Measurements from ENCODE around the gene SPNS1.

Gene SPNS1

GRCh38 chr16:28986492-28986891 is 11.9 kb downstream of the SPNS1 start:
- no peak overlapping the region for H3K4me3 Mint-ChIP-seq
- no peak for TF ChIP-seq CTCF (IDR thresholded peaks at IDR 0.05; ENCODE audit: unreplicated experiment in 3 of 3)
- H3K27ac Mint-ChIP-seq, result no peak overlapping the region
- peaks cover 58% of the 10 kb centered on the region for H3K36me3 Mint-ChIP-seq (ENCODE audit: low read depth)
- H3K9me3 Mint-ChIP-seq, result peaks cover 5% of the 10 kb centered on the region
- H3K27me3 Mint-ChIP-seq (ENCODE audit: low read depth), result no peaks in the 10 kb centered on the region
- H3K4me1 Mint-ChIP-seq, result no peaks in the 10 kb centered on the region

- H3K4me1 Mint-ChIP-seq, result no peaks in the 10 kb centered on the region
- no peak for TF ChIP-seq CTCF (IDR thresholded peaks at IDR 0.05; ENCODE audit: unreplicated experiment in 3 of 3)
- peaks cover 51% of the 10 kb centered on the region for H3K36me3 Mint-ChIP-seq (ENCODE audit: low read depth)
- H3K27ac Mint-ChIP-seq, result no peak overlapping the region
- no peak overlapping the region for H3K4me3 Mint-ChIP-seq
- peaks cover 5% of the 10 kb centered on the region for H3K9me3 Mint-ChIP-seq
- H3K27me3 Mint-ChIP-seq (ENCODE audit: low read depth), result no peaks in the 10 kb centered on the region
Observed at GRCh38 chr16:28987170-28987853, 12.7 kb downstream of the SPNS1 start.

- no peak overlapping the region for H3K4me3 Mint-ChIP-seq
Observed at GRCh38 chr16:28989363-28989762, 14.8 kb downstream of the SPNS1 start.

GRCh38 chr16:28990375-28991040 is 15.9 kb downstream of the SPNS1 start:
- TF ChIP-seq CTCF (IDR thresholded peaks at IDR 0.05; ENCODE audit: unreplicated experiment in 3 of 3), result no peak
- H3K9me3 Mint-ChIP-seq, result peaks cover 5% of the 10 kb centered on the region
- H3K27ac Mint-ChIP-seq, result no peak overlapping the region
- H3K27me3 Mint-ChIP-seq (ENCODE audit: low read depth), result no peaks in the 10 kb centered on the region
- H3K4me1 Mint-ChIP-seq, result no peaks in the 10 kb centered on the region
- no peak overlapping the region for H3K4me3 Mint-ChIP-seq
- H3K36me3 Mint-ChIP-seq (ENCODE audit: low read depth), result peaks cover 33% of the 10 kb centered on the region

More at GRCh38 chr16:28989363-28989762, 14.8 kb downstream of the SPNS1 start:
- no peak for TF ChIP-seq CTCF (IDR thresholded peaks at IDR 0.05; ENCODE audit: unreplicated experiment in 3 of 3)
- peaks cover 5% of the 10 kb centered on the region for H3K9me3 Mint-ChIP-seq
- no peaks in the 10 kb centered on the region for H3K27me3 Mint-ChIP-seq (ENCODE audit: low read depth)
- H3K27ac Mint-ChIP-seq, result no peak overlapping the region
- peaks cover 33% of the 10 kb centered on the region for H3K36me3 Mint-ChIP-seq (ENCODE audit: low read depth)
- H3K4me1 Mint-ChIP-seq, result no peaks in the 10 kb centered on the region

- no peak for TF ChIP-seq CTCF (IDR thresholded peaks at IDR 0.05; ENCODE audit: unreplicated experiment in 3 of 3)
- Mint-ChIP-seq H3K27me3 (ENCODE audit: low read depth) (peaks cover 2% of the 10 kb centered on the region), H3K9me3 (peaks cover 5% of the 10 kb centered on the region), H3K4me1 (no peaks in the 10 kb centered on the region), H3K36me3 (ENCODE audit: low read depth) (peaks cover 24% of the 10 kb centered on the region), H3K4me3 (no peak overlapping the region), H3K27ac (no peak overlapping the region)
Observed at GRCh38 chr16:28991687-28992086, 17.1 kb downstream of the SPNS1 start.

- H3K27ac Mint-ChIP-seq, result no peak overlapping the region
- no peaks in the 10 kb centered on the region for H3K4me1 Mint-ChIP-seq
- peaks cover under 1% of the 10 kb centered on the region for H3K9me3 Mint-ChIP-seq
- peaks cover 4% of the 10 kb centered on the region for H3K27me3 Mint-ChIP-seq (ENCODE audit: low read depth)
- H3K36me3 Mint-ChIP-seq (ENCODE audit: low read depth), result peaks cover 17% of the 10 kb centered on the region
- H3K4me3 Mint-ChIP-seq, result no peak overlapping the region
- no peak for TF ChIP-seq CTCF (IDR thresholded peaks at IDR 0.05; ENCODE audit: unreplicated experiment in 3 of 3)
Observed at GRCh38 chr16:28992496-28992895, 17.9 kb downstream of the SPNS1 start.

Measured in nephron (organoid).